ENCODE measurements around the gene TPI1.
"Not testable (repeated sequence)": the region's sequence is repeated elsewhere in the genome, so short reads cannot be mapped to it uniquely, and the experiment has no call there.

The TPI1 gene

GRCh38 chr12:6887460-6887859, 20.1 kb downstream of the TPI1 start:
- Histone ChIP-seq H3K4me1 (ENCODE audit: control insufficient read depth, insufficient read depth, low read length, poor library complexity, severe bottlenecking) (peaks cover 10% of the 10 kb centered on the region), H3K36me3 (ENCODE audit: control insufficient read depth, insufficient read depth, low read length) (peaks cover 15% of the 10 kb centered on the region), H3K27ac (ENCODE audit: low read depth, low read length, severe bottlenecking) (no peak overlapping the region), H3K9me3 (ENCODE audit: control insufficient read depth, low read length) (no peaks in the 10 kb centered on the region), H3K4me3 (ENCODE audit: extremely low read depth, insufficient read depth, low read length, poor library complexity, severe bottlenecking) (no peak overlapping the region)
- WGBS, 2 experiments (ENCODE audit: insufficient coverage in 2 of 2), result 97 to 98% methylated on average over 6 to 7 of the region's 8 CpGs

GRCh38 chr12:6888360-6888759, 21.0 kb downstream of the TPI1 start:
- Histone ChIP-seq H3K36me3 (ENCODE audit: control insufficient read depth, insufficient read depth, low read length) (peaks cover 15% of the 10 kb centered on the region), H3K4me1 (ENCODE audit: control insufficient read depth, insufficient read depth, low read length, poor library complexity, severe bottlenecking) (peaks cover 10% of the 10 kb centered on the region), H3K27ac (ENCODE audit: low read depth, low read length, severe bottlenecking) (no peak overlapping the region), H3K9me3 (ENCODE audit: control insufficient read depth, low read length) (no peaks in the 10 kb centered on the region), H3K4me3 (ENCODE audit: extremely low read depth, insufficient read depth, low read length, poor library complexity, severe bottlenecking) (no peak overlapping the region)
- WGBS, 2 experiments (ENCODE audit: insufficient coverage in 2 of 2), result 86 to 100% methylated on average over 2 of the region's 2 CpGs

- 58 to 100% methylated on average over 3 to 4 of the region's 7 CpGs for WGBS, 2 experiments (ENCODE audit: insufficient coverage in 2 of 2)
- H3K4me1 ChIP-seq (ENCODE audit: control insufficient read depth, insufficient read depth, low read length, poor library complexity, severe bottlenecking), result peaks cover 10% of the 10 kb centered on the region
- not testable (repeated sequence) for H3K27ac ChIP-seq (ENCODE audit: low read depth, low read length, severe bottlenecking); H3K4me3 ChIP-seq (ENCODE audit: extremely low read depth, insufficient read depth, low read length, poor library complexity, severe bottlenecking); H3K9me3 ChIP-seq (ENCODE audit: control insufficient read depth, low read length)
- H3K36me3 ChIP-seq (ENCODE audit: control insufficient read depth, insufficient read depth, low read length), result peaks cover 13% of the 10 kb centered on the region
These were observed 21.5 kb downstream of the TPI1 start for GRCh38 chr12:6888794-6889193.

- Histone ChIP-seq H3K27ac (ENCODE audit: low read depth, low read length, severe bottlenecking) (peak overlapping the region; percentile 98), H3K4me1 (ENCODE audit: control insufficient read depth, insufficient read depth, low read length, poor library complexity, severe bottlenecking) (peaks cover 10% of the 10 kb centered on the region)
- WGBS, 2 experiments (ENCODE audit: insufficient coverage in 2 of 2), result 94 to 97% methylated on average over 17 to 18 of the region's 21 CpGs
- H3K36me3 ChIP-seq (ENCODE audit: control insufficient read depth, insufficient read depth, low read length); H3K9me3 ChIP-seq (ENCODE audit: control insufficient read depth, low read length); H3K4me3 ChIP-seq (ENCODE audit: extremely low read depth, insufficient read depth, low read length, poor library complexity, severe bottlenecking): not testable (repeated sequence)
These were observed 22.6 kb downstream of the TPI1 start for GRCh38 chr12:6889775-6890573.

GRCh38 chr12:6890789-6891645, 23.7 kb downstream of the TPI1 start:
- peaks cover 4% of the 10 kb centered on the region for H3K36me3 ChIP-seq (ENCODE audit: control insufficient read depth, insufficient read depth, low read length)
- no peaks in the 10 kb centered on the region for H3K9me3 ChIP-seq (ENCODE audit: control insufficient read depth, low read length)
- 6 to 8% methylated on average over 52 to 64 of the region's 68 CpGs for WGBS, 2 experiments (ENCODE audit: insufficient coverage in 2 of 2)
- peak overlapping the region; percentile 39 for H3K4me3 ChIP-seq (ENCODE audit: extremely low read depth, insufficient read depth, low read length, poor library complexity, severe bottlenecking)
- peak overlapping the region; percentile 98 for H3K27ac ChIP-seq (ENCODE audit: low read depth, low read length, severe bottlenecking)
- peaks cover 10% of the 10 kb centered on the region for H3K4me1 ChIP-seq (ENCODE audit: control insufficient read depth, insufficient read depth, low read length, poor library complexity, severe bottlenecking)

- Histone ChIP-seq H3K9me3 (ENCODE audit: control insufficient read depth, low read length) (no peaks in the 10 kb centered on the region), H3K36me3 (ENCODE audit: control insufficient read depth, insufficient read depth, low read length) (peaks cover 4% of the 10 kb centered on the region), H3K4me1 (ENCODE audit: control insufficient read depth, insufficient read depth, low read length, poor library complexity, severe bottlenecking) (peaks cover 10% of the 10 kb centered on the region), H3K4me3 (ENCODE audit: extremely low read depth, insufficient read depth, low read length, poor library complexity, severe bottlenecking) (peak overlapping the region; percentile 39), H3K27ac (ENCODE audit: low read depth, low read length, severe bottlenecking) (peak overlapping the region; percentile 85)
- 92 to 93% methylated on average over 4 to 5 of the region's 5 CpGs for WGBS, 2 experiments (ENCODE audit: insufficient coverage in 2 of 2)
These were observed 24.3 kb downstream of the TPI1 start for GRCh38 chr12:6891646-6892001.

GRCh38 chr12:6892683-6893082, 25.4 kb downstream of the TPI1 start:
- 96 to 100% methylated on average over 3 of the region's 3 CpGs for WGBS, 2 experiments (ENCODE audit: insufficient coverage in 2 of 2)
- not testable (repeated sequence) for H3K4me3 ChIP-seq (ENCODE audit: extremely low read depth, insufficient read depth, low read length, poor library complexity, severe bottlenecking); H3K27ac ChIP-seq (ENCODE audit: low read depth, low read length, severe bottlenecking); H3K9me3 ChIP-seq (ENCODE audit: control insufficient read depth, low read length); H3K36me3 ChIP-seq (ENCODE audit: control insufficient read depth, insufficient read depth, low read length)
- peaks cover 10% of the 10 kb centered on the region for H3K4me1 ChIP-seq (ENCODE audit: control insufficient read depth, insufficient read depth, low read length, poor library complexity, severe bottlenecking)

- H3K36me3 ChIP-seq (ENCODE audit: control insufficient read depth, insufficient read depth, low read length), result no peaks in the 10 kb centered on the region
- H3K27ac ChIP-seq (ENCODE audit: low read depth, low read length, severe bottlenecking), result no peak overlapping the region
- no peak overlapping the region for H3K4me3 ChIP-seq (ENCODE audit: extremely low read depth, insufficient read depth, low read length, poor library complexity, severe bottlenecking)
- no peaks in the 10 kb centered on the region for H3K9me3 ChIP-seq (ENCODE audit: control insufficient read depth, low read length)
- 84% methylated on average over 2 of the region's 3 CpGs; no CpG with 5 or more reads in 1 of the 2 experiments for WGBS, 2 experiments (ENCODE audit: insufficient coverage in 2 of 2)
- H3K4me1 ChIP-seq (ENCODE audit: control insufficient read depth, insufficient read depth, low read length, poor library complexity, severe bottlenecking), result peaks cover 10% of the 10 kb centered on the region
These were observed 27.0 kb downstream of the TPI1 start for GRCh38 chr12:6894321-6894720.

GRCh38 chr12:6896846-6897435, 29.6 kb downstream of the TPI1 start:
- no peaks in the 10 kb centered on the region for H3K9me3 ChIP-seq (ENCODE audit: control insufficient read depth, low read length)
- no peaks in the 10 kb centered on the region for H3K36me3 ChIP-seq (ENCODE audit: control insufficient read depth, insufficient read depth, low read length)
- no peak overlapping the region for H3K27ac ChIP-seq (ENCODE audit: low read depth, low read length, severe bottlenecking)
- no peak overlapping the region for H3K4me3 ChIP-seq (ENCODE audit: extremely low read depth, insufficient read depth, low read length, poor library complexity, severe bottlenecking)
- WGBS, 2 experiments (ENCODE audit: insufficient coverage in 2 of 2), result 79 to 89% methylated on average over 5 of the region's 6 CpGs
- H3K4me1 ChIP-seq (ENCODE audit: control insufficient read depth, insufficient read depth, low read length, poor library complexity, severe bottlenecking), result no peaks in the 10 kb centered on the region

GRCh38 chr12:6899427-6899826, 32.1 kb downstream of the TPI1 start:
- Histone ChIP-seq H3K36me3 (ENCODE audit: control insufficient read depth, insufficient read depth, low read length) (no peaks in the 10 kb centered on the region), H3K4me1 (ENCODE audit: control insufficient read depth, insufficient read depth, low read length, poor library complexity, severe bottlenecking) (peaks cover 6% of the 10 kb centered on the region), H3K4me3 (ENCODE audit: extremely low read depth, insufficient read depth, low read length, poor library complexity, severe bottlenecking) (no peak overlapping the region), H3K9me3 (ENCODE audit: control insufficient read depth, low read length) (no peaks in the 10 kb centered on the region), H3K27ac (ENCODE audit: low read depth, low read length, severe bottlenecking) (no peak overlapping the region)
- 89 to 100% methylated on average over 2 to 3 of the region's 5 CpGs for WGBS, 2 experiments (ENCODE audit: insufficient coverage in 2 of 2)

Measured in mesodermal cell (in vitro differentiated cells).